GM21576 (cell line): ENCODE results near the gene LSM2.
"Not testable (repeated sequence)": the region's sequence is repeated elsewhere in the genome, so short reads cannot be mapped to it uniquely, and the experiment has no call there.

Experiments
- ATAC-seq: cut with Tn5 transposase; IDR thresholded peaks from one replicate; pipeline ENCODE4 v1.9.1; 2021; ENCODE audit warnings: mild to moderate bottlenecking, moderate library complexity; ENCODE audit not compliant: unreplicated experiment

Gene LSM2

DNA sequence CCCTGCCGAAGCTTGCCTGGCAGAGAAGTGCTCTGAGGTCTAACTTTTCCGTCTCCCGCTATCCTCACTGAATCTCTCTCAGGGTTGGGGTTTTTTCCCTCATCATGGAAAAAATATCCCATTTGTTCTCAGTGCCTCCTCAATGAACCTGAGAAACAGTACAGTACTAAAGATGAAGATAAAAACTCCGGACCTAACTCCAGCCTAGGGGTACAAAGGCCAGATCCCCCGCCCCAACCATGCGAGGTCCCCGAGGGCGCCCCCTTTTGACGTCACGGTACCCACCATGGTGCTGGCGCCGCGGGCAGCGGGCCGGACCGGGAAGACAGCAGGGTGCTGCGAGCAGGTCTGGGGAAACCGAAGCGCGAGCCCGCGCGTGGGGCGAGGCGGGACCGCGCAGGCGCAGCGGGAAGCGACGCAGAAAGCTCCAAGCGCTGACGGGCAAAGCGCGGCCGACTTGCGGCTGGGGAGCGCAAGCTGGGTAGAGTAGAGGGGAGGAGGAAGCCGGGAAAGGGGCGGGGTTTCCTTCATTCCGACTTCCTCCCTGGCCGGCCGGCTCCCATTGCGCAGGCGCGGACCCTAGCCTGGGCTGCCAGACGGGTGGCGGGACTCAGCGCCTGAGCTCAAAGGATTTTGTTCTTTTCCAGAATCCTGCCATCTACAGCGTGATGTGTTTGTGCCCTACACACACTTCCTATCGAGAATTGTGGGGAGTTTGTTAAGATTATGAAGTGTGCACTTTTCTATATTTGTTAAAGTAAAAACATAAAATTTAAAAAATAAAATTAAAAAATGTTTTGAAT is at the start of gene LSM2:
TSS of gene LSM2 (minus strand) at position 497 of the 803 bp plus-strand sequence. CDS start at position 288, 209 bp downstream.
- peak; percentile 78 for ATAC-seq

DNA sequence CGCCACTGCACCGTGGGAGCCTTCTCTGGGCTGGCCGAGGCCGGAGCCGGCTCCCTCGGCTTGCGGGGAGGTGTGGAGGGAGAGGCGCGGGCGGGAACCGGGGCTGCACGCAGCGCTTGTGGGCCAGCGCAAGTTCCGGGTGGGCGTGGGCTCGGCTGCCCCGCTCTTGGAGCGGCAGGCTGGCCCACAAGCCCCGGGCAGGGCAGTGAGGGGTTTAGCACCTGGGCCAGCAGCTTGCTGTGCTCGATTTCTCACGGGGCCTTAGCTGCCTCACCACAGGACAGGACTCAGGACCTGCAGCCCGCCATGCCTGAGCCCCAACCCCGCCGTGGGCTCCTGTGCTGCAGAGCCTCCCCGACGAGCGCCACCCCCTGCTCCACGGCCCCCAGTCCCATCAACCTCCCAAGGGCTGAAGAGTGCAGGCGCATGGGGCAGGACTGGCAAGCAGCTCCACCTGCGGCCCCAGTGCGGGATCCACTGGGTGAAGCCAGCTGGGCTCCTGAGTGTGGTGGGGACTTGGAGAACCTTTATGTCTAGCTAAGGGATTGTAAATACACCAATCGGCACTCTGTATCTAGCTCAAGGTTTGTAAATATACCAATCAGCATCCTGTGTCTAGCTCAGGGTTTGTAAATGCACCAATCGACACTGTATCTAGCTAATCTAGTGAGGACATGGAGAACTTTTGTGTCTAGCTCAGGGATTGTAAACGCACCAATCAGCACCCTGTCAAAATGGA is 45.4 kb upstream of the LSM2 start:
- not testable (repeated sequence) for ATAC-seq

DNA sequence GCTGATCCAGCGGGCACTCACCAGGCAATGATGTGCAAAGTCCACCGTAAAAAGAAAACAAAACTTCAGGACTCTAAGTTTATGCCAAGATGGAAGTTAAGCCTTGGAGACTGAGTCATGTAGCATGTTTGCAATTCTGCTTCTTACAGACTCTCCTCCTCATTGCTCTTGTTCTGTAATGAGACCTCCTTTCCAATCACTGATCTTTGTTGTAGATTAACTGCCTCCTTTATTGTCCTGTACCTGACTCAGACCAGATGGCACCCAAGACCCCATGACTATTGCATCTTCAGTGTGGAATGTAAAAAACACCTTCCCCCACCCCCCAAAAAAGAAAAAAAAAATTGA is 44.7 kb upstream of the LSM2 start:
- ATAC-seq = no peak

- no peak for ATAC-seq
Measured at GRCh38 chr6:31850765-31851484, 44.2 kb upstream of the LSM2 start.

GRCh38 chr6:31847276-31847978 is 40.7 kb upstream of the LSM2 start:
- ATAC-seq = no peak

DNA sequence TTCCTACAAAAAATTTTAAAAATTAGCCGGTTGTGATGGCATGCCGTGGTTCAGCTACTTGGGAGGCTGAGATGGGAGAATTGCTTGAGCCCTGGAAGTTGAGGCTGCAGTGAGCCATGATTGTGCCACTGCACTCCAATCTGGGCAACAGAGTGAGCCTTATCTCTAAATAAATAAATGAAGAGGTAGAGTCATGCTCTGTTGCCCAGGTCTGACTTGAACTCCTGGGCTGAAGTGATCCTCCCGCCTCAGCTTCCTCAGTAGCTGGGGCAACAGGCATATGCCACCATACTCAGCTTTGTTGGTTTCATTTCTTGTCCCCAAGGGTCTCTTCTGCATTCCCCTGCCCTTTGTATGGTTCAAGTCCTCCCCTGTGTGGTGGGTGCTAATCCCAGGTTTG is 37.7 kb upstream of the LSM2 start:
- no peak for ATAC-seq

DNA sequence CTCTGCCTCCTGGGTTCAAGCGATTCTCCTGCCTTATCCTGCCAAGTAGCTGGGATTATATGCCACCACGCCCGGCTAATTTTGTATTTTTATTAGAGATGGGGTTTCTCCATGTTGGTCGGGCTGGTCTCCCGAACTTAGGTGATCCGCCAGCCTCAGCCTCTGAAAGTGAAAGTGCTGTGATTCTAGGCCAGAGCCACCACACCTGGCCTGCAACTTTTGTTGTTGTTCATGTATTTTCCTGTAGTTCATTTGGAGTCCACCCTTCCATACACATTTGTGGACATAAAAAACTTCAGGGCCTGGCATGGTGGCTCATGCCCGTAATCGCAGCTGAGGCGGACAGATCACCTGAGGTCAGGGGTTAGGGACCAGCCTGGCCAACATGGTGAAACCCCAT is 35.3 kb upstream of the LSM2 start:
- ATAC-seq = no peak

- not testable (repeated sequence) for ATAC-seq
Measured at GRCh38 chr6:31839779-31840126, 33.0 kb upstream of the LSM2 start.

GRCh38 chr6:31838968-31839367 is 32.2 kb upstream of the LSM2 start:
- no peak for ATAC-seq

- ATAC-seq = not testable (repeated sequence)
Measured at GRCh38 chr6:31838114-31838553, 31.4 kb upstream of the LSM2 start.

- no peak for ATAC-seq
Measured at GRCh38 chr6:31837369-31838113, 30.8 kb upstream of the LSM2 start.

GRCh38 chr6:31836474-31837368 is 30.0 kb upstream of the LSM2 start:
- no peak for ATAC-seq

DNA sequence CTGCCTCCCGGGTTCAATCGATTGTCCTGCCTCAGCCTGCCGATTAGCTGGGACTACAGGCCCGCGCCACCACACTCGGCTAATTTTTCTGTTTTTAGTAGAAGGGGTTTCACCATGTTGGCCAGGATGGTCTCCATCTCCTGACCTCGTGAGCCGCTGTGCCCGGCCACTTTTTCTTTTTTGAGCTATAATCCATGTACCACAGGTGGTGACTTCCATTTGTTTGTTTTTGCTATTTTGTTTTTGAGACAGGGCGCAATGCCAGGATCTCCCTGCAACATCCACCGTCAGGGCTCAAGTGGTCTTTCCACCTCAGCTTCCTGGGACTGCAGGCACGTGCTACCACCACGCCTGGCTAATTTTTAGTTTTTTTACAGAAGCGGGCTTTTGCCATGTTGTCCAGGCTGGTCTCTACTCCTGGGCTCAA is 29.3 kb upstream of the LSM2 start:
- ATAC-seq = no peak

DNA sequence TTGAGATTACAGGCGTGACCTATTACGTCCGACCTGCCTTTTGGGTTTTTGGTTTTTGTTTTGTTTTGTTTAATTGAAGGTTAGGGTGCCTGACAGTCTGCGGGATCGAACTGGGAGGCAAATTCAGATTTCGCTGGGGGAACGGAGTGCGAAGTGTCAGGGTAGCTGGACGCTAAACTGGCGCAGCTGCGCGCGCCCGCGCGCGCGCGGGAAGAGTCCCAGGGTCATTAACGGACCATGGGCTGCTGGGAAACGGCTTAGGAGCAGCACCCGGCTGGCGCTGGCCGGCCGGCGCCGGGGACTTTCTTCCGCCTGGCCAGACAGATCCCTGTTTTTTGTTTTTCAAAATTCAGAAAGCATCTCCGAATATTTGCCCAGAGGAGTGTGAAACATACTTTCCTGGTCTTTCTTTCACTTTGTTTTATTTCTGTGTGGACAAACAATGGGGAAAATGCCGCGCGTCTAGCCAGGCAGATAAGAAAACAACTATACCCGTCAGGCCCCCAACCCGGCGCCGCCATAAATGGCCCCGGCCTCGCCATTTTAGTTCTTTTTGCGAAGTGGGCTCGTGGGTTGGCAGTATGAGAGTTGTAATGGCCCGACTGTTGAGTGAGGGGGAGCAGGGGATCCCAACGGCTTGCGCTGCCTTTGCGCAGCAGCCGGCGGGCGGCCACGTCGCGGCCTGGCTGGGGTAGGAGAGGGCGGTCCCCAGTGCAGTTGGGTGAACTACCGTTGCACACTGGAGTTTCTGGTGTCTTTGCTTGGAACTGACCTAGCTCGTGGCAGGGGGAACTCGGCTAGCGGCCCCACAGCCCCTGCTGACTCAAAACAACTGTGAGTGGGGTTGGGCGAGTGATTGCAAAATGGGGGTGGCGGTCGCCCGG is 27.8 kb upstream of the LSM2 start:
- no peak for ATAC-seq

GRCh38 chr6:31831350-31832215 is 24.8 kb upstream of the LSM2 start:
- ATAC-seq = no peak

GRCh38 chr6:31830886-31831335 is 24.1 kb upstream of the LSM2 start:
- ATAC-seq = no peak

GRCh38 chr6:31829633-31830283 is 23.0 kb upstream of the LSM2 start:
- ATAC-seq = no peak
